WERI-Rb-1 (cell line): ENCODE results near the gene PRKCG.

Source experiments
- DNase-seq: peaks from one replicate; pipeline ENCODE4 v3.0.0-alpha.2; 2020
- H3K27ac ChIP-seq: fragments of 250-450 bp; sonication (Bioruptor Pico); 2 replicates; pipeline ENCODE4 v1.5.1; 2020; ENCODE audit warnings: mild to moderate bottlenecking, moderate library complexity
- H3K27me3 ChIP-seq: fragments of 250-450 bp; sonication (Bioruptor Pico); 2 replicates; pipeline ENCODE4 v1.5.1; 2021; ENCODE audit warnings: mild to moderate bottlenecking, low read depth, moderate library complexity; ENCODE audit not compliant: insufficient read depth, severe bottlenecking
- H3K36me3 ChIP-seq: fragments of 250-450 bp; sonication (Bioruptor Pico); 2 replicates; pipeline ENCODE4 v1.5.1; 2020; ENCODE audit warnings: mild to moderate bottlenecking, moderate library complexity
- H3K4me3 ChIP-seq: 2 replicates; pipeline ENCODE4 v1.5.1; 2011; ENCODE audit warnings: low read depth, mild to moderate bottlenecking, control low read depth, low read length
- H3K9me3 ChIP-seq: fragments of 250-450 bp; sonication (Bioruptor Pico); 2 replicates; pipeline ENCODE4 v1.5.1; 2021; ENCODE audit warnings: mild to moderate bottlenecking, moderate library complexity; ENCODE audit not compliant: severe bottlenecking
- TF ChIP-seq, protein P1 (sequence below): IDR thresholded peaks from 2 replicates; pipeline ENCODE4 v1.5.1; 2011; ENCODE audit warnings: low read depth, mild to moderate bottlenecking, control low read depth, inconsistent platforms, low read length

Gene PRKCG

DNA sequence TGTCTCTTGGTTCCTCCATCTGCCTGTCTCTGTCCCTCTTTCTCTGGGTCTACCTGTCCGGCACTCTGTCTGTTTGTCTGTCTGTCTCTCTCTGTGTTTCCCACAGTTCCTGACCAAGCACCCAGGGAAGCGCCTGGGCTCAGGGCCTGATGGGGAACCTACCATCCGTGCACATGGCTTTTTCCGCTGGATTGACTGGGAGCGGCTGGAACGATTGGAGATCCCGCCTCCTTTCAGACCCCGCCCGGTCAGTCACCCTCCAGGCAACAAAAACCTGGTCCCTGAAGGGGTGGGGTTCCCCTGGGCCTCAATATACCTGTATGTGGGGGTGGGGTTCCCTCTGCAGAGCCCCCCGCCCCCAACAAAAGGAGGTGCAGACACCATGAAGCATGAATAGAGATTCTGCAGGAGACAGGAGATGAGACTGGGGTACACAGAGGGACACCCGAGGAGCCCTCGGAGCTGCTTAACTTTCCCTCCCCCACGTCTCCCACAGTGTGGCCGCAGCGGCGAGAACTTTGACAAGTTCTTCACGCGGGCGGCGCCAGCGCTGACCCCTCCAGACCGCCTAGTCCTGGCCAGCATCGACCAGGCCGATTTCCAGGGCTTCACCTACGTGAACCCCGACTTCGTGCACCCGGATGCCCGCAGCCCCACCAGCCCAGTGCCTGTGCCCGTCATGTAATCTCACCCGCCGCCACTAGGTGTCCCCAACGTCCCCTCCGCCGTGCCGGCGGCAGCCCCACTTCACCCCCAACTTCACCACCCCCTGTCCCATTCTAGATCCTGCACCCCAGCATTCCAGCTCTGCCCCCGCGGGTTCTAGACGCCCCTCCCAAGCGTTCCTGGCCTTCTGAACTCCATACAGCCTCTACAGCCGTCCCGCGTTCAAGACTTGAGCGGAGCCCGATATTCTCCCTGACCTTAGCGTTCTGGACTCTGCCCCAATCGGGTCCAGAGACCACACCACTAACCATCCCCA, 24.5 kb downstream of the PRKCG start:
- Histone ChIP-seq H3K9me3 (no peaks in the 10 kb centered on the region), H3K27ac (no peak overlapping the region), H3K27me3 (peaks cover 81% of the 10 kb centered on the region), H3K36me3 (no peaks in the 10 kb centered on the region), H3K4me3 (peak overlapping the region; percentile 16; the same call in 1 of the 2 replicates)
- peak; percentile 53 for DNase-seq
- TF ChIP-seq, protein P1, sequence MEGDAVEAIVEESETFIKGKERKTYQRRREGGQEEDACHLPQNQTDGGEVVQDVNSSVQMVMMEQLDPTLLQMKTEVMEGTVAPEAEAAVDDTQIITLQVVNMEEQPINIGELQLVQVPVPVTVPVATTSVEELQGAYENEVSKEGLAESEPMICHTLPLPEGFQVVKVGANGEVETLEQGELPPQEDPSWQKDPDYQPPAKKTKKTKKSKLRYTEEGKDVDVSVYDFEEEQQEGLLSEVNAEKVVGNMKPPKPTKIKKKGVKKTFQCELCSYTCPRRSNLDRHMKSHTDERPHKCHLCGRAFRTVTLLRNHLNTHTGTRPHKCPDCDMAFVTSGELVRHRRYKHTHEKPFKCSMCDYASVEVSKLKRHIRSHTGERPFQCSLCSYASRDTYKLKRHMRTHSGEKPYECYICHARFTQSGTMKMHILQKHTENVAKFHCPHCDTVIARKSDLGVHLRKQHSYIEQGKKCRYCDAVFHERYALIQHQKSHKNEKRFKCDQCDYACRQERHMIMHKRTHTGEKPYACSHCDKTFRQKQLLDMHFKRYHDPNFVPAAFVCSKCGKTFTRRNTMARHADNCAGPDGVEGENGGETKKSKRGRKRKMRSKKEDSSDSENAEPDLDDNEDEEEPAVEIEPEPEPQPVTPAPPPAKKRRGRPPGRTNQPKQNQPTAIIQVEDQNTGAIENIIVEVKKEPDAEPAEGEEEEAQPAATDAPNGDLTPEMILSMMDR, result peak; percentile 85

DNA sequence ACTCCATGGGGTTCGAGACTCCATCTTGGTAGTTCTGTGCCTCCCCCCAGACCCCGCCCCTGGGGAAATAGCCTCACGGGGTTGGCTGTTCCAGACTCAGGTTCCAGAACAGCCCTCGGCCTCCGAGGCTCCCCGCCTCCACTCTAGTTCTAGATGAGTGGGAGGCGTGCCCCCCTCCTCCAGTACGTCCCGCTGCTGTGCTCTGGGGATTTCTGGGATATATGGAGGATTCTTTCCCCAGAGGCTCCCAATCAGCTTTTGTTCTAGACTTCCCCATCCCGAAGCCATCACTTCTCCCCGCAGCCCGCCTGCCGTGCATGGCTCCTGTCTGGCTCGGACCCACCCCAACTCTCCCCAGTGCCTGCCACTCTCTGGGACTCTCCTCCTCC, 25.2 kb downstream of the PRKCG start:
- TF ChIP-seq, protein P1, result no peak
- no peak overlapping the region for H3K27ac ChIP-seq
- no peaks in the 10 kb centered on the region for H3K9me3 ChIP-seq
- H3K36me3 ChIP-seq, result no peaks in the 10 kb centered on the region
- peaks cover 84% of the 10 kb centered on the region for H3K27me3 ChIP-seq
- no peak overlapping the region for H3K4me3 ChIP-seq
- DNase-seq, result no peak

DNA sequence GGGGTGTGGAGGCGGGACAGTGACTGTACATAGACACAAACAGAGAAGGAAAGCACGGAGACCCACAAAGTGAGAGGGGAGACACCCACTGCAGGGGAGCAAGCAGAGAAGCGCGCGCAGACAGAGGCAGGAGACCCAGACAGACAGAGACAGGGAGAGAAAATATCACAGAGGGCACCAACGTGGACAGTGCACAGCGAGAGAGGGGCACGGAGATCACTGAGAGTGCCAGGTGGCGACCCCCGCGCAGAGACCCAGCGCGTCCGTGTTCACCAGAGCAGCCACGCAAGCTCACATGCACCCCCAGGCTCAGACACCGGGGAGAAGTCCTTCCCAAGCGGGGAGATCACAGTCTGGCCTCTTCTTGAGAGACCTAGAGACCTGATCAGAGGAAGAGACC, 25.7 kb downstream of the PRKCG start:
- no peak overlapping the region for H3K4me3 ChIP-seq
- H3K27me3 ChIP-seq, result peaks cover 81% of the 10 kb centered on the region
- no peak overlapping the region for H3K27ac ChIP-seq
- no peak for DNase-seq
- TF ChIP-seq, protein P1, result no peak
- no peaks in the 10 kb centered on the region for H3K9me3 ChIP-seq
- no peaks in the 10 kb centered on the region for H3K36me3 ChIP-seq

DNA sequence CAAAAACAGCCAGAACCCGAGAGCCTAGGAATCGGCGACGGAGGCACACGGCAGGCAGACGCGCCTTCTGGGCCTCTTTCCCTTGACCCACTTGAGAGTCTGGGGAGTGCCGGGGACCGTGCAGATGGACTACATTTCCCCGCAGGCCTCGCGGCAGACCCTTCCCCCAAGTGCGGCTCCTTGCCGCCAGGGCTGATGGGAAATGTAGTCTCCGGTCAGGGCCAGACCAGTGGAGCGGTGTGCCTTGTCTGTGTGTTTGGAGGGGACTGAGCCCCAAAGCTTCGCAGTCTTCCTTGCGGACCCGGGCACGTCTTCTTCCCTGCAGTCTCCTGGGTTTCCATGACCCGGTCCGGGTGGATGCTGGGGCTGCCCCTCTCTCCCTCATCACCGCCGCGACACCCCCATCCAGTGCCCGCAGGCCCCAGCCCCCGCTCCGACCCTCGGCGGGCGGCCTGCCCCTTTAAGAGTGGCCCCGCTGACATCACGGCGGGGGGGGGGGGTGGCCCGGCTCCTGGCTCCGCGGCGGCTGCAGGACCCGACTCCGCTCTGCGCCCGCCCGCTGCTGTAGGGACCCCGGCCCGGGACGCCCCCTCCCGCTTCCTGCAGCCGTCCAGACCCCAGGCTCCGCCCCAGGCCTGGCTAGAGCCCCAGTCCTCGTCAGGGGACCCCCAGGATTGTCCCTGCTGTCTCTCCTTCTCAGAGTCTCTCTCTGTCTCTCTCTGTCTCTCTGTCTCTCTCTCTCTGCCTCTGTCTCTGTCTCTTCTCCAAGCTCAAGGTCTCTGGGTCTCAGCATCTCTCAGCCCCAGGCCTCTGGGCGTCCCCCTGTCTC, 26.3 kb downstream of the PRKCG start:
- H3K4me3 ChIP-seq, result peak overlapping the region; percentile 22

DNA sequence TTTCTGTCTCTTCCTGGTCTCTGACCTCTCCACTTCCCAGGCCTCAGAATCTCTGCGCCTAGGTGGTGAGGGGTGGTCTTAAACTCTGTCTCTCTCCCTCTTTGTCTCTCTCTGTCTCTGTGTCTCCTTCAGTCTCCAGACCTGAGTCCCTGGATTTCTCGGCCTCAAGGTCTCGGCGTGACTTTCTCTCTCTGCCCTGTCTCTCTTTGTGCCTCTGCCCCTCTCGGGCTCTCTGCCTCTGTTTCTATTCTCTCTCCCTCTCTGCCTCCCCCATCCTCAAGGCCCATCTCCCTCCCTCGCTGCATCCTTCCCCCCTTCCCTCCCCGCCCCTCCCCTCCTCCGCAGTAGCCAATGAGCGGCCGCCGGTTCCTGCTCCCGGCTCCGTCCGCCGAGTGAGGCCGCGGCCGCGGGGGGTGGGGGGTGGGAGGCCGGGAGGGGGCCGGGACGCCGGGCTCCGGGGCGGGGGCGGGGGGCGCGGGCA, 27.0 kb downstream of the PRKCG start, which contains the start of gene CACNG7:
Gene CACNG7 (plus strand): TSS at position 344 of the 481 bp plus-strand sequence. CDS start 3,554 bp downstream, outside the sequence.
- Histone ChIP-seq H3K36me3 (no peaks in the 10 kb centered on the region), H3K9me3 (no peaks in the 10 kb centered on the region), H3K27me3 (peaks cover 69% of the 10 kb centered on the region), H3K4me3 (peak within 1 kb of the TSS; percentile 36), H3K27ac (no peak within 1 kb of the TSS)
- TF ChIP-seq, protein P1, result no peak
- DNase-seq, result no peak

More for the DNA sequence above, 26.3 kb downstream of the PRKCG start:
- TF ChIP-seq, protein P1, result no peak
- Histone ChIP-seq H3K27ac (no peak overlapping the region), H3K9me3 (no peaks in the 10 kb centered on the region), H3K27me3 (peaks cover 76% of the 10 kb centered on the region), H3K36me3 (no peaks in the 10 kb centered on the region)
- DNase-seq, result peak; percentile 80
